HG03064 (cell line): ENCODE measurements around the gene UBXN2A.
"Not testable (repeated sequence)": the region's sequence is repeated elsewhere in the genome, so short reads cannot be mapped to it uniquely, and the experiment has no call there.

ENCODE experiments used
- ATAC-seq: cut with Tn5 transposase; IDR thresholded peaks from one replicate; pipeline ENCODE4 v1.9.1; 2021; ENCODE audit warnings: low read depth; ENCODE audit not compliant: unreplicated experiment

Gene UBXN2A

GRCh38 chr2:24011250-24012104, 71.2 kb downstream of the UBXN2A start:
- ATAC-seq, result no peak

GRCh38 chr2:24012521-24013188, 72.4 kb downstream of the UBXN2A start:
- ATAC-seq, result no peak

GRCh38 chr2:24014902-24015301, 74.6 kb downstream of the UBXN2A start:
- not testable (repeated sequence) for ATAC-seq

- no peak for ATAC-seq
Measured at GRCh38 chr2:24015562-24016375, 75.5 kb downstream of the UBXN2A start.

GRCh38 chr2:24016376-24016761, 76.1 kb downstream of the UBXN2A start:
- ATAC-seq, result no peak

- ATAC-seq, result no peak
Measured at GRCh38 chr2:24016853-24017703, 76.8 kb downstream of the UBXN2A start.

GRCh38 chr2:24017711-24018110, 77.4 kb downstream of the UBXN2A start:
- ATAC-seq, result no peak

GRCh38 chr2:24018241-24018640, 78.0 kb downstream of the UBXN2A start:
- ATAC-seq, result no peak

GRCh38 chr2:24019729-24020128, 79.5 kb downstream of the UBXN2A start:
- ATAC-seq, result no peak

- ATAC-seq, result no peak
Measured at GRCh38 chr2:24020244-24020643, 80.0 kb downstream of the UBXN2A start.

GRCh38 chr2:24021122-24021998, 81.1 kb downstream of the UBXN2A start:
- no peak for ATAC-seq

GRCh38 chr2:24022324-24022974, 82.2 kb downstream of the UBXN2A start:
- ATAC-seq, result no peak

- ATAC-seq, result no peak
Measured at GRCh38 chr2:24022975-24023575, 82.8 kb downstream of the UBXN2A start.

GRCh38 chr2:24024018-24024417, 83.8 kb downstream of the UBXN2A start:
- ATAC-seq, result no peak

GRCh38 chr2:24024996-24025663, 84.9 kb downstream of the UBXN2A start:
- no peak for ATAC-seq

- no peak for ATAC-seq
Measured at GRCh38 chr2:24026233-24026632, 86.0 kb downstream of the UBXN2A start.

- ATAC-seq, result no peak
Measured at GRCh38 chr2:24038786-24039499, 98.7 kb downstream of the UBXN2A start.
